ENCODE measurements around the gene SRRM1. TPM values are rescaled to one million over a fixed set of nuclear protein-coding genes. Genes with fewer than 3 reads are reported as not detected.

Gene SRRM1
- total RNA-seq, 3 donors from 2014 or later (not counting 1 experiment from before 2014, with no cell fraction given): 291 to 314 (median 302) TPM

Other genes starting within 250 kb of the SRRM1 start
- 1 to 10 TPM in 2 of 3 donors, under 1 TPM in 1; 0.87 to 1.7 (median 1.1) TPM for gene STPG1, start 229.5 kb upstream of the SRRM1 start, total RNA-seq
- gene NIPAL3, start 227.5 kb upstream of the SRRM1 start, total RNA-seq: 10 to 100 TPM; 16.6 to 31.9 (median 29.4) TPM
- gene RCAN3, start 140.5 kb upstream of the SRRM1 start, total RNA-seq: 1 to 10 TPM; 4.5 to 8.1 (median 7.9) TPM
- gene NCMAP, start 87.2 kb upstream of the SRRM1 start, total RNA-seq: not detected
- 10 to 100 TPM in 1 of 3 donors, 1 to 10 TPM in 2; 3.8 to 11.5 (median 5.0) TPM for gene CLIC4, start 102.1 kb downstream of the SRRM1 start, total RNA-seq